OCI-LY1 (cell line): Measurements from ENCODE around the gene ZNF524.

Source experiments
- CTCF ChIP-seq: fragments of 200-600 bp; sonication (generic), shearing (Covaris generic); IDR thresholded peaks from 2 replicates; pipeline ENCODE4 v1.5.1; 2017; ENCODE audit warnings: mild to moderate bottlenecking, antibody characterized with exemption, low read length, moderate library complexity, mixed read lengths
- EZH2 ChIP-seq: fragments of 200-600 bp; sonication (generic), shearing (Covaris generic); IDR thresholded peaks from 2 replicates; pipeline ENCODE4 v1.8.0; 2017; ENCODE audit warnings: borderline replicate concordance, mixed run types, mild to moderate bottlenecking, antibody characterized with exemption, low read length, moderate library complexity, mixed read lengths

DNA sequence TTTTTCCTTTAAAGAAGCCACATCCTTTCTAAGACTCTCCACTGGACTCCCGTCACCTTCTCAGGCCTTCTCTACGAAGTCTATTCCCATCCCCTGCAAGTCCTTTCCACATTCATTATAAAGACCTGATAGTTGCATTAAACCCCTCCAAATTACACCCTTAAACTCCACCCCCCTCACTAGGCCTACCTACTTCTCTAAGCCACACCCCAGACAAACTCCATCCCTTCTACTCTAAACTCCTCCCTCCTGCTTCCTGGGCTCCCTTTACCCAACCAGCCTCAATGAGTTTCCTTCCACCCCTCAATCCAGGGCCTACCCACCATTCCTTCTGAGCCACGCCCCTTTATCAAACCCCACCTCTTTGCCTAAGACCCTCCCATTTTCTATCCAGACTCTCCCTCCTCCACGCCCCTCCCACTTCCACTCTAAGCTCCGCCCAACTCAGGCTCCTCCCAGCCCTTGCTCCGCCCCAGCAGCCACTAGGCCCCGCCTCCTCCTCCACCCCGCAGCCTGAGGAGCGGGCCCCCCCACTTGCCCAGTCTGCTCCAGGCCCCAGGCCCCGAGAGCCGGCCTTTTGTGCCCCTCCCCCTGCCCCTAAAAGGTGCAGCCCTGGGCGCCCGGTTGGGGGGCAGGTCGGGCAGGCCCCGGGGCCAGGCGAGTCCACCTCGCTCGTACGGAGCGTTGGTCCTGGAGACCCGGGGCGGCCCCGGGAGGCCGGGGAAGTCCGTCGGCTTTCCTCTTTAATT lies 1.2 kb upstream of the ZNF524 start:
- no peak for TF ChIP-seq CTCF
- no peak for TF ChIP-seq EZH2
